KOPT-K1 (cell line): ENCODE measurements around the gene CARHSP1.
"Not testable (repeated sequence)": the region's sequence is repeated elsewhere in the genome, so short reads cannot be mapped to it uniquely, and the experiment has no call there.

Experiments used
- H3K27ac ChIP-seq: fragments of 200-600 bp; sonication (generic); 2 replicates; pipeline ENCODE4 v1.5.1; 2016; ENCODE audit warnings: antibody characterized with exemption, mild to moderate bottlenecking, low read depth, low read length; ENCODE audit not compliant: poor library complexity, severe bottlenecking
- H3K36me3 ChIP-seq: fragments of 200-600 bp; sonication (generic); 2 replicates; pipeline ENCODE4 v1.5.1; 2017; ENCODE audit warnings: antibody characterized with exemption, mild to moderate bottlenecking, low read length, moderate library complexity; ENCODE audit not compliant: insufficient read depth
- H3K9me3 ChIP-seq: fragments of 200-600 bp; sonication (generic); 2 replicates; pipeline ENCODE4 v1.5.1; 2017; ENCODE audit warnings: antibody characterized with exemption, low read length, mild to moderate bottlenecking; ENCODE audit not compliant: insufficient read depth, poor library complexity, severe bottlenecking

CARHSP1 gene

DNA sequence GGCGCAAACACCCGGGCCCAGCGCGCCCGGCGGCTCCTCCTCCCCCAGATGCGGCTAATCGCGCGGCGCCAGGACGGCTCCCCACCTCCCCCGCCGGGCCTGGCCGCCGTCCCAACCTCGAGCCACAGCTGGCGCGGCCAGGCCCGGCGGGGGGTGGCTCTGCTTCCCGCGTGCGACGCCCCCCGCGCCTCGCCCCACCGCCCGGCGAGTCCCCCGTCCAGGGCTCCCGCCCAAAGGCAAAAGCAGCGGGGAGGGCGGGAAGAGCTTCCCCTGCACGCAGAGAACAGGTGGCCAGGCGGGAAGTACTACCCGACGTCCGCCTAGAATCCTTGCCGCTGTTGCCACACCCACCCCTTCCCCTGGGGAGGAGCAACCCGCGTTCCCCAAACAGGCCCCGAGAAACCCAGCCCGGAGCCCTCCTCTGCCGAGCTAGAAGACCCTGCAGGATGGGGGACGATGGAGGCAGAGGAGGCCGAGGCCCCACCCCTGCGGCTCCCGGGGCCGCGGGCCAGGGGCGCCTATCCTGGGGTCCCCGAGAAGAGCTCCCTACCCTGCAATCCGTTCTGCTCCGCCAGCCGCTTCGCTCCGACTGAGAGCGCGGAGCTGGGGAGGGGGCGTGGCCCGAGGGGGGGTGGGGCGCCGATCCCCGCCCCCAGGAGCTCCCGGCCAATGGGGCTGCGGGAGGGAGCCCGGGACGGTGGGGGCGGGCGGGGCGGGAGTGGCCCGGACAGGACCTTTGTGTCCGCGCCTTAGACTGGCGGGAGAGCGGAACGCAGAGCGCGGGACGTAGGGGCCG is at the start of gene CARHSP1:
Gene CARHSP1, minus strand, starts transcription at position 591 of the 796 bp plus-strand sequence. CDS start 9,678 bp downstream, outside the sequence.
- Histone ChIP-seq H3K36me3 (peaks cover 28% of the 10 kb centered on the region), H3K27ac (peak within 1 kb of the TSS; percentile 92), H3K9me3 (no peaks in the 10 kb centered on the region)

DNA sequence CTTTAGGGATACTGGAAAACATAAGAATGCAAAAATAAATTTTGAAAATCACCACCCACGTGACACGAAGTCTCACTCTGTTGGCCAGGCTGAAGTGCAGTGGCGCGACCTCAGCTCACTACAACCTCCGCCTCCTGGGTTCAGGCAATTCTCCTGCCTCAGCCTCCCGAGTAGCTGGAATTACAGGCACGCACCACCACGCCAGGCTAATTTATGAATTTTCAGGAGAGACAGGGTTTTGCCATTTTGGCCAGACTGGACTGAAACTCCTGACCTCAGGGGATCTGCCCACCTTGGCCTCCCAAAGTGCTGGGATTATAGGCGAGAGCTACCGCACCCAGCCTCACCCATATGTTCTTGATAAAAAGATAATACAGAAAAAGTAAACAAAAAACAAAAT is 48.5 kb upstream of the CARHSP1 start:
- Histone ChIP-seq H3K36me3 (peaks cover 83% of the 10 kb centered on the region), H3K27ac (peak overlapping the region; percentile 88)
- H3K9me3 ChIP-seq = not testable (repeated sequence)

DNA sequence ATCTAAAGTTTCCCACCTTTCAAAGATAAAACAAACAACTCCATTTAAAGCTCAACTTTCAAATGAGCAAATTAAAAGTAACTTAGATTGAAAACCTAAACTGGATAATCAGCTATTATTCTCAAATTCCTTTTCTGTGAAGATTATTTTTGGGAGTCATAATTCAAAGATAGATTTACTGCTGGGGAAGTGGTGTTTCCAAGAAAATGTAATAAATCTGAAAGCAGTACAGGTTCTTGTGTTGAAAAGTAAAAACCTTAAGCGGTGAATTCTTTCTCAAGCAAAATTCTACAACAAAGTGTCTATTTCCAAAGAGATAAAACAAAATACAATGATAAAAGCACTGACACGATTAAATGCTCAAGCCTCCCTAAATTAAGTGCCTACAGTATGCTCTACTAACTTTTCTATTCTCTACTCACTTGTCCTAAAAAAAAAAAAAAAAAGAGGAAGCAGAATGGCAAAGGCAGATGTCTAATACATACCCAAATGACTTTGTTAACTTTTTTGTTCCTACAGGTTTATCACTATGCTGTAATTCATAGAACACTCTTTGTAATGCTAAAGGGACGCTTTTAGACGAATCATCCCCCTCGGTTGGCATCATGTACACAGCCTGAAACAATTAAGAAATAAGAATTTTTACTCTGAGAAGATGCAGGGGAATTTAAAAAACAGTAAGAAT is 47.9 kb upstream of the CARHSP1 start:
- H3K27ac ChIP-seq = peak overlapping the region; percentile 88
- H3K36me3 ChIP-seq = peaks cover 83% of the 10 kb centered on the region
- no peaks in the 10 kb centered on the region for H3K9me3 ChIP-seq

DNA sequence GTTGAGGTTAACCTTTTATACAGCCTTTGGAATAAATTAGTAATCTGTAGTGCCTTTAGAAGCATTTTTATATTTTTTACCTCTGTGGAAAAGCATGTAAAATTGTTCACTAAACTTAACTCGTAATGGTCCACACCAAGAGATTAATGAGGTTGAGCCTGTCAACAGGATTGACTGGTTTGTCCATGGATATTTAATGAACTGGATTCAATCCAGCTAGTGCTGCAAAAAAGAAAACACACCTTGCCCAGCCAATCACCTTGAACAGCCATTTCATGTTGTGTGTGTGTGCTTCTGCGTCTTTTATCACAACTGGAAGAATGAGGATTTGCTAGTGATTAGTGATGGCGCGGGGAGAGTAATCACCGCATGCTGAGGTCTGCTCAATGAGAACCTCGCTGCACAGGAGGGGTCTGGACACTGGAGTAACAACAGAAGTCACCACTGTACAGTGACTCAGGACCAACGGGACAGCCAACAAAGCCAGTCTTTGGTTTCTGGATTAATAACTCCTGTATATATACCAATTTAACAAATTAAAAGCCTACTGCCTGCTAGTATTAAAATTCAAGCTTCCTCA is 47.0 kb upstream of the CARHSP1 start:
- H3K27ac ChIP-seq = peak overlapping the region; percentile 88
- H3K36me3 ChIP-seq = peaks cover 83% of the 10 kb centered on the region
- H3K9me3 ChIP-seq = no peaks in the 10 kb centered on the region

DNA sequence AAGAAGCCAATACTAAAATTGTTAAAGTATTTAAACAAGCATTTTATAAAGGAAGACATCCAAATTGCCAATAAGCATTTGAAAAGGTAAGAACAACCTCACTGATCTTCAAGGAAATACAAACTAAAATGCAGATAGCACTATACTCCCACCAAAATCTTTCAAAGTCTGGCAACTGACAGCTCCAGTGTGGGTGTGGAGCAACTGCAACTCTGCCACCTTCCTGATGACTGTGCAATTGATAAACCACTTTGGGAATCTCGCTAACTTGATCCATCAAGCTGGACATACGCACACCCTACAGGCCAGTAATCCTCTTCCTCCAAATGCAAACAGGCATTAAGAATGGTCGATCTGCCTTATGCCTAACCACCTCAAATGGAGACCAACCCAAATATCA is 45.3 kb upstream of the CARHSP1 start:
- Histone ChIP-seq H3K27ac (peak overlapping the region; percentile 88), H3K9me3 (no peaks in the 10 kb centered on the region), H3K36me3 (peaks cover 93% of the 10 kb centered on the region)

DNA sequence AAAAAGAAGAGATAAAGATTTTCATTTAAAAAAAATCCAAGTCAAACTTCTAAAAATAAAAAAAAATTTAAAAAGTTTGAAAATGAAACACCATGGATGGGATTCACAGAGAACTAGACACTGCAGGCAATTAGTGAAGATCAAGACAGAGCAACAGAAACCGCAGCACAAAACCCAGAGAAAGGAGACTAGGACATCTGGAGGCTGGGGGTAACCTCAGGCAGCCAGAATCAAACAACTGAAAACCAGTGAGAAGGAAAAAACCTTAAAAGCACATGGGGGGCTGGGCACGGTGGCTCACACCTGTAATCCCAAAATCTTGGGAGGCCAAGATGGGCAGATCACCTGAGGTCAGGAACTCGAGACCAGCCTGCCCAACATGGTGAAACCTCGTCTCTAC is 44.0 kb upstream of the CARHSP1 start:
- H3K27ac ChIP-seq = peak overlapping the region; percentile 72
- H3K36me3 ChIP-seq = peaks cover 93% of the 10 kb centered on the region
- no peaks in the 10 kb centered on the region for H3K9me3 ChIP-seq

DNA sequence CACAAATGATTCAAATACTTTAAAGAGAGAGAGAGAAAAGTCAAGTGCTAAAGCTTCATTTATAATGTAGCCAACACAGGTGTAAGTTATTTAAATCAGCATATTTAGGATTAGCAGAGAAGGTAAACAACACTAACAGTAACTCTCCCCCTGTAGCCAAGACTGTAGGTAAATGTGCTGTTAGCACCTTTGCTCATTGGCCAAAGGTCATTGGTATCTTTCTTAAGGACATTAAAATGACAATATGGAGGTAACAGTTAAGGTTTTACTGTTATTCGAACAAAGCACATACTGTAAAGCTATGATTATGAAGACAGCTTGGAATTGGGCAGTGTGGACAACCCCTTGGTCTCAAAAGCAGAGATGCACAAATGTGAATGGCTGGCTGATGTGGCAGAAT is 42.0 kb upstream of the CARHSP1 start:
- Histone ChIP-seq H3K36me3 (peaks cover 93% of the 10 kb centered on the region), H3K27ac (peak overlapping the region; percentile 72)

DNA sequence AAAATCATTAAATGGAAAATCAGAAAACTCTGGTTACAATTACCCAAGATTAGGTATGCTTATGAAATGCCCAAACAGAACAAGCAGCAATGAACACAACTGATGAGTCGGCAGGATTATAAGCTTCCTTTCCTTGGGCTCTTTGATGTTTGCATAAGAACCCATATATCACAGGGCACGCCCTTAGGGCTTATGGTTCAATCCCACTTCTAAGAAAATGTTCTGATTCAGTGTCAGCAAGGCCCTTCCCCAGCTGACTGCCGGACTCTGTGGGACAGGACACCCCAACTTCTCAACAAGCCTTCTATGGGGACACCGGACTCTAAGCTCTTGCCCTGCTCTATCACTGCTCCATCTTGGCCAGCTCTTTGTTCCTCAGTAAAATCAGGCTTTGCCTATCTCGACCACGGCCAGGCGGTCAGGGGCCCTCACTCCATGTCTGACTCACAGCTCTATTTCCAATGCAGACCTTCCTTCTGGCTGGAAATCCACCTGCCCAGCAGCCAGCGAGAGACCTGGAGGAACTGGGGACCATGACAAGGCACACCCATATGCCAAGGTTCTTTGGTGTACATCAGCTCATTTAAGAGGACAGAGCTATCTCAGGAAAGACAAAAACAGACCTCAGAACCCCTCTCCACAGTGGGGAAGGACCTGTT is 40.1 kb upstream of the CARHSP1 start:
- Histone ChIP-seq H3K27ac (peak overlapping the region; percentile 26), H3K9me3 (no peaks in the 10 kb centered on the region), H3K36me3 (peaks cover 91% of the 10 kb centered on the region)

More for the DNA sequence above, 42.0 kb upstream of the CARHSP1 start:
- no peaks in the 10 kb centered on the region for H3K9me3 ChIP-seq

DNA sequence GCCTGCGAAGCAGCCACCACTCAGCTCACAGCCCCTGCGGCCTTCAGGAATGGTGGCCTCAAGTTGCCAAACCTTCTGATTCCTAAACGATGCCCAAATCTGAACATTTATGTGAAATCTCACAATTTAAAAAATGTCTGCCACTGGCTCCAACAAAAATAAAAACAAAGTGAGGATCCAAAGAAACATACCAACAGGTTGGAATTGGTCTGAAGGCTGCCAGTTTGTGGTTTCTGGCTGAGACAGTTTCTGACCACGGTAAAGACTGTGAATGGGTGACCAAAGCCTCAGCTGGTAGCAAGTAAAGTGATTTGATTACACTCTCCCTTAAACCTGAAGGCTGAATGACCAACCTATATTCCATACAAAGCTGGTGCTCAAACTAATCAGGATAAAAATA is 38.3 kb upstream of the CARHSP1 start:
- Histone ChIP-seq H3K27ac (no peak overlapping the region), H3K36me3 (peaks cover 98% of the 10 kb centered on the region)

DNA sequence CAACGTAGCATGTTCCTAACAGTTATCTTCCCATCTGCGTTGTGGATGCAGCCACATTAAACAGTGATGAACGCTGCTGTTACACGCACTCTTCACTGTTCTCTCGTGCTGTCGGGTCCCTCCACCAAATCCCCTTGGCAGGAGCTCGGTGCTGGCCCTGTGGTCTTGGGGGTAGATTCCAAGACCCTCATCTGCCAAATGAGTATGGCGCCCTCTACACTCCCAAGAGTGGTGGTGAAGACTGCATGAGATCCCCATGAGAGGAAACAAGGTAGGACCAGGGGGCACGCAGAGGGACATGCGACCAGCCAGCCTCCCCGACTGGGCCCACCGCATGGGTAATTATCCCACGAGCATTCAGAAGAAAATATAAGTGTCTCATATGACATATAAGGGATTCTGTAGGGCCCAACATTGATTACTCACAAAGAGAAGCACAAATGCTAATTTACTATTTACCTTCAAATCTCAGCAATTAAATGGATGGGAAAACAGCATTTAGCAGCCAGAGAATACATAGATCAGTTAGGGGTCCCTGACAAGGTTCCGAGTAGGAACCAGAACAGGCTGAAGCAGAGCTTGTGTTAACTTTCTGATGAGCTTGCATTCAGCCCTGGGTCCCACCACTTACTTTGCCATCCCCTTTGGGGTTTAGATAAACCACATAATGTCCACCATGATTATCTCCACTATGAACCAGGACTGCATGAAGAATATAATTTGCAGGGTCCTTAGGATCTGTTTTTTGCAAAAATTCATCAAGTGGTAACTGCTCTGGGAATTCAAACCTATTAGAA is 37.2 kb upstream of the CARHSP1 start:
- Histone ChIP-seq H3K27ac (peak overlapping the region; percentile 3), H3K9me3 (no peaks in the 10 kb centered on the region), H3K36me3 (peaks cover 98% of the 10 kb centered on the region)

More for the DNA sequence above, 38.3 kb upstream of the CARHSP1 start:
- H3K9me3 ChIP-seq = no peaks in the 10 kb centered on the region

DNA sequence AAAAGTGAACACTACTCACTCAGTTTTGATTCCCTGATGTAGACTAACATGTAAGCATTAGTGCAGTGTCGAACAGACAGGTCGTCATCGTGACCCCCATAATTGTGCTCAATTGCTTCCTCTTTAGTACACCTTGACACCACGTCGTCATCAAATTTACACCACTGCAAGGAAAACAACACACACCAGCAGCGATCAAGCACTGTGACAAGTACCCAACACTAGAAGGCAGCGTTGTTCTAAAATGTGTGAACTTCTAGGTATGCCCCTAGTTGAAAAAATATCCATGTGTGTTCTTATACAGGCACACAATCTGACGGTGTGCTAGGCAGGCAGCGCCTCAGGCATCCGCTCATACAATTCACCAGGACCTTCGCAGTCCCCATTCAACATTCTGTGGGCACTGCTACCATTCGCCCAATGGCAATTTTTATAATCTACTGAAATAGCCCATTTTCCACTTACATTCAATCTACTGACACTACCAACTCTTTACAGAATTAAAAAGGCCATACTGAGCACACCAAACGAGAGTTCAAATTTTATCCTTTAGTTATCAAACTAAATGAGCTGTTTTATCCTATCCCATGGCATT is 36.5 kb upstream of the CARHSP1 start:
- peaks cover 98% of the 10 kb centered on the region for H3K36me3 ChIP-seq
- no peaks in the 10 kb centered on the region for H3K9me3 ChIP-seq
- peak overlapping the region; percentile 3 for H3K27ac ChIP-seq

DNA sequence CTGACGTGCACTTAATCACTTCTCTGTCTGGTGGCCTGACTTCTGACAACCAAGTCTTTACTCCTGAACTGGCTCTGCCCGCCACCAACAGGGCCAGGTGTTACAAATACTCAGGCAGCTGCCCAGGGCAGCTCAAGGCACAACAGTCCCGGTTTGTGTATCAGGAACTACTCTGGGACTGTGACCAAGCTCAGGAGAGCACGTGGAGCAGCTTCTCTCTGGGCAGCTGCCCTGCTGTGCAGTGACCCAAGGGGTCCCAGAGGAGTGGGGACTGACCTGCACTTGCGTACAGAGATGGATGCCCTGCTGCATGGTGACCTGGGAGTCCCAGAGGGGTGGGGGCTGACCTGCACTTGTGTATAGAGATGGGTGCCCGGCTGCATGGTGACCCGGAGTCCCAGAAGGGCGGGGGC is 35.2 kb upstream of the CARHSP1 start:
- Histone ChIP-seq H3K36me3 (peaks cover 98% of the 10 kb centered on the region), H3K9me3 (no peaks in the 10 kb centered on the region), H3K27ac (no peak overlapping the region)

DNA sequence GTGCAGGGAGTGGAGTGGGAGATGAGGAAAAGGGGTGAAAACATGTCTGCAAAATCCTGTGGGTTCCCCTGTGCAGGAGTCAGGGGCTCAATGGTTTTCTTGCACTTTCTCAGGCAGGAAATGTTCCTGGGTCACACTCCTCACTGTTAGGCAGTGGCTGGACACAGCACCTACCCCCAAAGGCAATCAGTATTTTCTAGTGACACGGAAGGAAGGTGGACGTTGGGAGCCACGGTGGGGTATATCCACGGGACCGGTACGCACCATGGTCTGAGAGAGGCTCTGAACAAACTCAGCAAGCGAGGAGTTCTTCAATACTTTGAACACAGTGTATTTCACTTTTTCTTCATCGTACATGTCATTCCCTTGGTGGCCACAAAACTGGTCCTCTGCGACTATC is 34.2 kb upstream of the CARHSP1 start:
- Histone ChIP-seq H3K27ac (no peak overlapping the region), H3K9me3 (no peaks in the 10 kb centered on the region), H3K36me3 (peaks cover 98% of the 10 kb centered on the region)

DNA sequence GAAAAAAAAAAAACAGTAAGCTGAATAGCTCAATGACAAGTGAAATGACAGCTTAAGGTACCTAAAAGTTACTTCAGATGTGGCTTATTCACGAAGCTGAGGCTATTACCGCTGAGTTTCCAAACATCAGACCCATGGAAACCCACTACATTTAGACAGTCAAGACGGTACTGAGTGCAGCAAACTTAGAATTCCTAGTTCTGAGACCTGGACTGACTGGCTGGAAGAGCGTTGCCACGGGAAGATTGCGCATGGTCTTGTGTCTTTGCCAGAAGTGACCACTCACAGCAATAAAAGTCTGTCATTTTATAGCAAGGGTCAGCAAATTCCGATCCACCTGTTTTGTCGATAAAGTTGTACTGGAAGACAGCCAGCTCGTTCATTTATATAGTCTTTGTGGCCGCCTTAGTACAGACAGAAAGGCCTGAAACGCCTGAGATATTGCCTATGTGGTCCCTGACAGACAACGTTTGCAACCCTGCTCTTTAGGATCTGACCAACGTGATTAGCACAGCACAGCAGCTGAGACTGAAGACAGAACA is 32.6 kb upstream of the CARHSP1 start:
- peaks cover 98% of the 10 kb centered on the region for H3K36me3 ChIP-seq
- H3K9me3 ChIP-seq = no peaks in the 10 kb centered on the region
- H3K27ac ChIP-seq = no peak overlapping the region
